Lower lobe of right lung (tissue), 2 donors: Measurements from ENCODE around the gene MCOLN2. TPM values are rescaled to one million over a fixed set of nuclear protein-coding genes. Genes with fewer than 3 reads are reported as not detected.
A peak's percentile ranks its signal among the peaks of the same experiment; 100 is the strongest.

Experiments used
- ATAC-seq, 2 donors: fragments of 200-7000 bp; cut with Tn5 transposase; one replicate each; pipeline ENCODE4 v1.9.1; 2020 to 2022; ENCODE audit warnings: mild to moderate bottlenecking in 2 of 2, moderate library complexity in 2 of 2
- DNase-seq: peaks from one replicate; pipeline ENCODE4 v3.0.0-alpha.2; 2020
- H3K27ac ChIP-seq: fragments of 200-600 bp; one replicate; pipeline ENCODE4 v1.8.0; 2022
- H3K27me3 ChIP-seq: fragments of 200-600 bp; one replicate; pipeline ENCODE4 v1.8.0; 2022; ENCODE audit warnings: low read depth
- H3K36me3 ChIP-seq: fragments of 200-600 bp; one replicate; pipeline ENCODE4 v1.8.0; 2022; ENCODE audit warnings: mild to moderate bottlenecking
- H3K4me1 ChIP-seq: fragments of 200-600 bp; one replicate; pipeline ENCODE4 v1.8.0; 2022
- H3K4me3 ChIP-seq: fragments of 200-600 bp; one replicate; pipeline ENCODE4 v1.8.0; 2022; ENCODE audit warnings: mild to moderate bottlenecking
- H3K9me3 ChIP-seq: fragments of 200-600 bp; one replicate; pipeline ENCODE4 v1.8.0; 2022
- intact Hi-C: fragments of 100-400 bp; cut with DNase I; formaldehyde crosslinking; loops from one replicate; pipeline ENCODE4 v1.11.0; 2022
- total RNA-seq: library from RNA; stranded (reverse); fragmentation: NEBNext Ultra II Directional; extraction: Animal tissue kit (Norgen Biotek cat#: 25700); gene quantifications from one replicate; pipeline ENCODE4 v1.2.1, GENCODE V29; 2021
- TF ChIP-seq, protein P1 (sequence below): fragments of 200-600 bp; IDR thresholded peaks from one replicate; pipeline ENCODE4 v1.8.0; 2022; ENCODE audit warnings: antibody characterized with exemption, mild to moderate bottlenecking
- donor health status: DM: no; HTN: yes; CAD: no; lungs with severe emphysema.

MCOLN2 gene
- total RNA-seq, 1 donor from 2014 or later = 5.1 TPM

DNA sequence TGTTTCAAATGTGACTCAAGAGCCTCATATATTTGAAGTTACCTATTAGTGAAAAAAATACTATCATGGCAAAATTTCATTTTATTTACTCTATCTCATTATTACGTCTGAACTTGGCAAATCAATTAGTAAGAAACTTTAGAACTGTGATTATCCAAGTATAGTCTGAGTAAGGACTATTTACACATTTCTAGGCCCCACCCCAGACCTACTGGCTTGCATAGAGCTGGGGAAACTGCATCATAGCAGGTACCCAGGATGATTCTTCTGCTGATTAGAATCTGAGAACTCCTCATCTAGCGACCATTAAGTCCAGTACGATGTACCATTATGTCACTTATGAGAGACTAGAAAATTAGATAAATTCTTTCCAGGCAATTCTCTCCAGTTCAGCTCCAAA, 31.2 kb upstream of the MCOLN2 start:
- H3K4me3 ChIP-seq = no peak overlapping the region
- TF ChIP-seq, protein P1, sequence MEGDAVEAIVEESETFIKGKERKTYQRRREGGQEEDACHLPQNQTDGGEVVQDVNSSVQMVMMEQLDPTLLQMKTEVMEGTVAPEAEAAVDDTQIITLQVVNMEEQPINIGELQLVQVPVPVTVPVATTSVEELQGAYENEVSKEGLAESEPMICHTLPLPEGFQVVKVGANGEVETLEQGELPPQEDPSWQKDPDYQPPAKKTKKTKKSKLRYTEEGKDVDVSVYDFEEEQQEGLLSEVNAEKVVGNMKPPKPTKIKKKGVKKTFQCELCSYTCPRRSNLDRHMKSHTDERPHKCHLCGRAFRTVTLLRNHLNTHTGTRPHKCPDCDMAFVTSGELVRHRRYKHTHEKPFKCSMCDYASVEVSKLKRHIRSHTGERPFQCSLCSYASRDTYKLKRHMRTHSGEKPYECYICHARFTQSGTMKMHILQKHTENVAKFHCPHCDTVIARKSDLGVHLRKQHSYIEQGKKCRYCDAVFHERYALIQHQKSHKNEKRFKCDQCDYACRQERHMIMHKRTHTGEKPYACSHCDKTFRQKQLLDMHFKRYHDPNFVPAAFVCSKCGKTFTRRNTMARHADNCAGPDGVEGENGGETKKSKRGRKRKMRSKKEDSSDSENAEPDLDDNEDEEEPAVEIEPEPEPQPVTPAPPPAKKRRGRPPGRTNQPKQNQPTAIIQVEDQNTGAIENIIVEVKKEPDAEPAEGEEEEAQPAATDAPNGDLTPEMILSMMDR = no peak
- no peak for ATAC-seq
- no peak overlapping the region for H3K27ac ChIP-seq
- DNase-seq = no peak
- no peaks in the 10 kb centered on the region for H3K36me3 ChIP-seq
- H3K9me3 ChIP-seq = no peaks in the 10 kb centered on the region
- intact Hi-C loops = no loop called here
- no peaks in the 10 kb centered on the region for H3K27me3 ChIP-seq
- no peaks in the 10 kb centered on the region for H3K4me1 ChIP-seq

DNA sequence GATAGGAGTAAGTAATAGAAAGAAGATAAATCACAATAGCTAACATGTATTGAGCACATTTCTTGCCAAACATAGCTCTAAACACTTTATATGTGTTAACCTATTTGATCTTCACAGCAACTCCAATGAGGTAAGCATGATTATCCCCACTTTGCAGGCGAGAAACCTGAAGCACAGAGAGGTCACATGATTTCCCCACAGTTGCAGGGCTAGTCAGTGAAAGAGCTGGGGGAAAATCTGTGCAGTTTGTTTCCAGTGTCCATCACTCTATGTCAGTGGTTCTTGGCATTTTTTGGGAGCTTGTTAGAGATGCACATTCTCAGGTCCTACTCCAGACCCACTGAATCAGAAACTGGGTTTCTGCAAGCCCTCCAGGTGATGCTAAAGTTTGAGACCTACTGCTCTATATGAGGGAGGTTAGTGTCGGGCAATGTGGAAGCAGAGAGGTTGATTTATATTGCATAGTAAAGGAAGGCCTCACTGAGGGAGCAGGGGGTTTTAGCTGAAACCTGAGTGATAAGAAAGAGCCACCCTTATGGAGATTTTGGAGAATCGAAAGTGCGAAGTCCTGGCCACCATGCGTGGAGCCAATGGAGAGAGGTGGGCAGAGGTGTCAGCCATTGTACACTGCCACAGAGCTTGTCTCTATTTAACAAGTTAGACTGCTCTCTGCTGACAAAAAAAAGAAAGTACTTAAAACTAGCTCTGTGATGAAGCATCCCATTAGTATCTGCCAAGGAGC, 30.5 kb upstream of the MCOLN2 start:
- no peak for DNase-seq
- H3K4me3 ChIP-seq = no peak overlapping the region
- TF ChIP-seq, protein P1 = no peak
- no peaks in the 10 kb centered on the region for H3K4me1 ChIP-seq
- no peak overlapping the region for H3K27ac ChIP-seq
- peak; percentile 39 to 71 for ATAC-seq
- intact Hi-C loops = no loop called here
- H3K27me3 ChIP-seq = no peaks in the 10 kb centered on the region
- no peaks in the 10 kb centered on the region for H3K9me3 ChIP-seq
- no peaks in the 10 kb centered on the region for H3K36me3 ChIP-seq

DNA sequence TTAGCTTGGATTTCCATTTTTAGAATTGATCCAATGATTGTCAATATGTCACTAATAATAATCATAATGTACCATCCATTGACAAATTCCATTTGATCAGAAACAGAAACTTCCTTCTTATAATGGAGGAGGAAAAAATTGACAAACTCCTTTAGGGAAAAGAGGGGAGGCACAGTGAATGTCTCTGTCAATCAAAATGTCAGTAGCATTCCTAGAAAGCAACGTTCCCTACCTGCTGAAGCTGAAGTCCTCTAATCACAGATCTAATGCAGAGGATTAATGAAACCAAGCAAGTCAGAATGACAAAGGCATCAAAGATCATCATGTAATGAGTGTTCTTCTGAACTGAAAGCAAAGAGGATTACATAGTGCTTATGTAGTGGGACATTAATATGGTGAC, 29.0 kb upstream of the MCOLN2 start:
- no peaks in the 10 kb centered on the region for H3K36me3 ChIP-seq
- no peaks in the 10 kb centered on the region for H3K4me1 ChIP-seq
- ATAC-seq (no peak), DNase-seq (no peak)
- H3K27ac ChIP-seq = no peak overlapping the region
- H3K27me3 ChIP-seq = no peaks in the 10 kb centered on the region
- intact Hi-C loops = no loop called here
- H3K9me3 ChIP-seq = no peaks in the 10 kb centered on the region
- no peak overlapping the region for H3K4me3 ChIP-seq
- TF ChIP-seq, protein P1 = no peak

DNA sequence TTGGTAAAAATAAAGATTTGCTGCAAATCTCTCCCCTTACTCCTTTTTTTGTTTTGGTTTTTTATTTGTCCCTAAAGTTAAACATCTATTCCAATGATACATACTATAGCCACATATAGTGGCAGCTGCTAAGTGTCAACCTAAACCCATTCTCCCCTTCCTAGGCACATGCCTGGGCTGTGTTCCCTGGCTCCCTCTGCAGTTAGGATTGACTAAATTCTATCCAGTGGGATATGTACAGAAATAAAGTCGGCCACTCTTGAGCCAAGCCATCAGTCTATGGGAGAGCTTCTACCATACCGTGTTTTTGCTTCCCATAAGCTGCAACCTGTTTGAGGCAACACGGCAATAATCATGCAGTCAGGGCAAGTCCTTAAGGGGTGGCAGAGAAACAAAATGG, 27.8 kb upstream of the MCOLN2 start:
- Histone ChIP-seq H3K9me3 (no peaks in the 10 kb centered on the region), H3K27me3 (no peaks in the 10 kb centered on the region), H3K27ac (no peak overlapping the region), H3K4me1 (no peaks in the 10 kb centered on the region), H3K4me3 (no peak overlapping the region), H3K36me3 (no peaks in the 10 kb centered on the region)
- TF ChIP-seq, protein P1 = no peak
- ATAC-seq (no peak), DNase-seq (no peak)
- intact Hi-C loops = no loop called here

DNA sequence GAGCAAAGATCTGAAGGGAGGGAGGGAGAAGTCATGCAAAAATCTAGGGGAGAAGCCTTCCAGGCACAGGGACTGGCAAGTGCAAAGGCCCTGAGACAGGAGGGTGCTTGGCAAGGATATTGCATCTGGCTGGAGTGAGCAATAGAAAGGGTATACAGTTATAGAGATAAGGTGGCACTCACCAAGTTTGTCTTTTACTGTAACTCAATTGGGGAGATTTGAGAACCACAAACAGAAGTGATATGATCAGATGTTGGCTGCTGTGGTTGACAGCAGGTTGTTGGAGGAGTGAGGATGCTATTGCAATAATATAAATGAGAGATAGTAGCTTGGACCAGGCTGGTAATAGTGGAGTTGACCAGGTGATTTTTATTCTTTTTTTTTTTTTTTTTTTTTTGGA, 25.8 kb upstream of the MCOLN2 start:
- DNase-seq (no peak), ATAC-seq (no peak)
- TF ChIP-seq, protein P1 = no peak
- no peaks in the 10 kb centered on the region for H3K9me3 ChIP-seq
- intact Hi-C loops = no loop called here
- H3K36me3 ChIP-seq = no peaks in the 10 kb centered on the region
- no peaks in the 10 kb centered on the region for H3K4me1 ChIP-seq
- no peak overlapping the region for H3K4me3 ChIP-seq
- no peaks in the 10 kb centered on the region for H3K27me3 ChIP-seq
- no peak overlapping the region for H3K27ac ChIP-seq
